MV-4-11 (cell line): ENCODE results near the gene MCF2L2.

Experiments used
- DNase-seq: peaks from one replicate; lab custom pipeline; 2025; lab: John Stamatoyannopoulos, UW

MCF2L2 gene

DNA sequence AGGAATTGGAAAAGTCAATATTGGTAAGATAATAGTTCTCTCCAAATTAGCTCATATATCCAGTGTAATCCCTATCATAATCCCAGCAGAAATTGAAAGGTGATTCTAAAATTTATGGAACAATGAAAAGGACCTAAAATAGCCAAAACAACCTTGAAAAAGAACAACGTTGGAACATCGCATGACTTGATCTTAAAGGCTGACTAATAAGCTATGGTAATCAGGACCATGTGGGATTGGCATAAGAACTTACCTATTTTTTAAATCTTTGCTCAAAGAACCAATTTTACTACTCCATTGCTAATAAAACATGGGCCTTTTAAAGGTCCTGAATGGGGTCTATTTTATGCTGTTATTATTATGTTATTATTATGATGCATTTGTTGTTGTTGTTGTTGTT, 134.5 kb downstream of the MCF2L2 start:
- no peak for DNase-seq

DNA sequence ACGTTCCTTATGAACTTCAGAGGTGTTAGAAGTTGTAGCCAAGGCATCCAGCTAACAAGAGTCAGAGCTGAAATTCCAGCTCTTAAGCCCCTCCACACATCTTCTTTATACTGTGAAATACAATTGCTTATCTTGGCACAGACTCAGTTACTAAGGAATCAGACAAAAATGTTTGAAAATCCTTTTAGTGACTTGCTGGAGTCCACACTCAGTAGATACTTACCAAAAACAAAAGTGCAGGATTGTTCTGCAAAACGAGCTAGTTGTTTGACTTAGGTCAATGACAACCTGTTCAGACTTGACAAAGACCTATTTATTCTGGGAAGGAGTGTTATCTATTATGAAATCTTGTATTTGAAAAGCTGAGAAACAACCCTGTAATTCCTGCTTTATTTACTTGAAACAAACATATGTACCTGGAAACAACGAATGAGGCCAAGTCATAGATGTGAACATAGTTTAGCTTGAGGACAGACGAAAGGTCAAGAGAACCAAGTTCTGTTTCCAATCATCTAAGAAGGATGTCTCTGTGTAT, 136.9 kb downstream of the MCF2L2 start:
- no peak for DNase-seq

DNA sequence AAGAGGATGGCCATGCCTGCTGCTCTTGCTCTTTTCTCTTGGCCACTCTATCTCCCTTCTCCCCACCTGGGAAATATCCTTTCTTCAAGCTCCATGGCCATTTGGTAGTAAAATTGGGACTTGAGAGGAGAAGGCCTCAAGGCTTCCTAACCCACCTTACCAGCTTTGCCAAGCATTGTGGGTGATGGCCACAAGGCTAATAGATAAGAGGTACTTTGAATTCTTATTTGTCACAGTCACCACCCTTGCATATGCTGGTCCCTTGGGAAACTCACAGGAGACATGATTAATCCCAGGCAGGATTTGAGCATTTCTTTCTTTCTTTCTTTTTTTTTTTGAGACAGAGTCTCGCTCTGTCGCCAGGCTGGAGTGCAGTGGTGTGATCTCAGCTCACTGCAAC, 138.2 kb downstream of the MCF2L2 start:
- DNase-seq, result no peak

DNA sequence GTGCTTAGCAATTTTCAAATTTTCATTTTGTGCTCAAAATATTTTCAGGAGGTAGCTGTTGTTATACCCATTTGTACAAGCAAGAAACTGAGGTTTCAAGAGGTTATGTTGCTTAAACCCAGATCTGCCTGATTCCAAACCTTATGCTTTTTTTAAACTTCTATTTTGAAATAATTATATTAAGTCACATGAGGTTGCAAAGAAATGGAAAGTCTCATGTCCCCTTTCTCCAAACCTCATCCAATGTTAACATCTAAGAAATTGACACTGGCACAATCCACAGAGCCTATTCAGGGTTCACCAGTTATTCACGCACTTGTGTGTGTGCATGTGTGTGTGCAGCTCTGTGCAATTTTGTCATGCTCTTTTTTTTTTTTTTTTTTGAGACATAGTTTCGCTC, 140.3 kb downstream of the MCF2L2 start:
- DNase-seq, result peak; percentile 19

DNA sequence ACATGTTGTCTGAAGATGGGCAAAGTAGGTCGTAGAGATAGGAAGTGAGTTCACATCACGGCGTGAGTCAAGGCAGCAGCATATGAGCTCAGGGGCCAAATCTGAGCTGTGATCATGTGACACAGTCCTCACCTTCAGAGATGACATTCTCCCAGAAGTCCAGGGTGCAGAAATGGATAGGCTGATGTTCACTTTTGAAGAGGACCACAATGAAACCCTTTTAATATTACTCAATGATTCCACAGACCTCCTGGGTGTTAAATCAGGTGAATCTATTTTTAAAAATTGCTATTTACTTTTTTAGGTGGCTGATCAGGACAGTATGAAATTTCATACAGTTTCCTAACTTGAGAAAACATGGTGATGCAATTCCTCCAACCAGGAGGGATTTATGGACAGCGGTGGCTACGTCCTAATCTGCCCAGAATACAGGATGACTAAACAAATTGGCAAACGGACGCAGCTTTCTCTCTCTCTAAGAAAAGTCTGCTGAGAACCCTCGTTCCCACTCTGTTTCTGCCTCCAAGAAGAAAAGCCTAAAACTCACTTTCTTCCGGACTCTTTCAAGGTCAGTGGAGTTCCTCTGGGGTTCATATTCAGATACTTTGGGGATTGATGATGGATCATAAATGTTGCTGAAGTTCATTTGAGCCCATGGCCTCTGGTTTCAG, 141.0 kb downstream of the MCF2L2 start:
- peak; percentile 56 for DNase-seq

DNA sequence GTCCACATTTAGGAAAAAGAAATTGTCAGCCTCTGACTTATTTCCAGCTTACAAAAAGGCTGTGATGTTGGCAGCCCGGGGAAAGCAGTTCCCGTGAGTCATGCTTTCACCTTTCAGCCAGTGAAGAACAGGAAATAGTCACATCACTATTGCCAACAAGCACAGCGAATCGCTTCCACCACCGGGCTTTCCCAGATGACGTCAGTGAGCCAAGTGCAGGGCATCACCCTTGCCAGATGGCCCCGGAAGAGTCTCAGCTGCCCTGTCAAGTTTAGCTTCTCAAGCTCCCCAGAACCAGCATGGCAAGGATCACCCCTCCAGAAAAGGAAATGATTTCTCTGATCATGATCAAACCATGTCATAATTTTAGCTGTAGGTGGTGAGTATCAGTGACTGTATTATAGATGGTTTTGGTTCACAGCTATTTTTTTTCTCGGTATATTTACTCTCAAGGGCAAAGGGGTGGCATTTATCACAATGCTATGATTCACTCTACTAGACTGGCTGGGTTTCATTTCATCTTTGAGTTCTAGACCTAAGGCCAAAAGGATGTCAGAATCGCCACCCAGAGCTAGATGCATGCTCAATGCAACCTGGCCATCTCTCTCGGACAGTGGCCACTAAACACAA, 142.5 kb downstream of the MCF2L2 start:
- DNase-seq, result peak; percentile 93

DNA sequence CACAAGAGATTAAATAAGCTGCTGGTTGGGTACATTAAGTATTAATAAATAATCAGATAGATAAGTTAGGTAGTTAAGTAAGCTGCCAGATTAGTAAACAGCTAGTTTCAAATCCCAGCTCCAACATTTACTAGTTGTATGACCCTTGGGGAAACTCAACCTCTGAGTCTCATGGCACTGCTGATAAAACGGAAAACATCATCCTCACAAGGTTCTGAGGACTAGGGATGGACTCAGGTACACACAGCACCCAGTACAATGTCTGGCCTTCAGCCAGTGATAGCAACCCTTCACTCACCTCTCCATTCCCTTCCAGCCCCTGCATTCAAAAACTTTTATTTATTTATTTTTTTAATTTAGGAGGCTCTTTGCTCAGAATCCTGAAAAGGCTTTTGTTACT, 143.1 kb downstream of the MCF2L2 start:
- no peak for DNase-seq

DNA sequence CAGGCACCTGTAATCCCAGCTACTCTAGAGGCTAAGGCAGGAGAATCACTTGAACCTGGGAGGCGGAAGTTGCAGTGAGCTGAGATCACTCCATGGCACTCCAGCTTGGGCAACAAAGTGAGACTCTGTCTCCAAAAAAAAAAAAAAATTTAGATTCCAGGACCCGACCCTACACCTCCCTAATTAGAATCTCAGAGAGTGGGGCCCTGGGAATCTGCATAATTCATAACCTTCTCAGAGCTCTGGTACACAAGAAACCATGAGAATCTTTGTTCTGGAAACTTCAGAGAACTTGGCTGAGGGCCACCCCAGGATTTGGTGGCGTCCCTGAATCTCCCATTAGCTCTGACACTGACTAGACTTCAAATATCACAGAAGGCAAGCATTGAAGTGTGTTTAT, 143.8 kb downstream of the MCF2L2 start:
- no peak for DNase-seq

DNA sequence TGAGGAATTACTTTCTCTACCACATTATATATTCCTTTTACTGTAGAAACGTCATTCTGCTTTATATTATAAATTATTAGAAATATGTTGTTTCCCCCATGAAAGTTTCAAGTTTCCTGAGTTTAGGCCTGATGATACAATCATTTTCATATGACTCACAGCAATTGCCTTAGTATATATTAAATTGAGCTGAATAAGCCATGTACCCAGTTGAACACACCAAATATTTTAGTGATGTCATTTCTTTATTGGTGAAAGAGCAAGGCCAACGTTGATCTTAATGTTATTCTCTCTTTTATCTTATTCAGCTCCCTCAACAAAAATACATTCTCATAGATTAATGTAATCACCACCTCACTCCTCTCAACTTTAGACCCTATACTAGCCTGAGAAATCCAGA, 144.5 kb downstream of the MCF2L2 start:
- DNase-seq, result no peak

DNA sequence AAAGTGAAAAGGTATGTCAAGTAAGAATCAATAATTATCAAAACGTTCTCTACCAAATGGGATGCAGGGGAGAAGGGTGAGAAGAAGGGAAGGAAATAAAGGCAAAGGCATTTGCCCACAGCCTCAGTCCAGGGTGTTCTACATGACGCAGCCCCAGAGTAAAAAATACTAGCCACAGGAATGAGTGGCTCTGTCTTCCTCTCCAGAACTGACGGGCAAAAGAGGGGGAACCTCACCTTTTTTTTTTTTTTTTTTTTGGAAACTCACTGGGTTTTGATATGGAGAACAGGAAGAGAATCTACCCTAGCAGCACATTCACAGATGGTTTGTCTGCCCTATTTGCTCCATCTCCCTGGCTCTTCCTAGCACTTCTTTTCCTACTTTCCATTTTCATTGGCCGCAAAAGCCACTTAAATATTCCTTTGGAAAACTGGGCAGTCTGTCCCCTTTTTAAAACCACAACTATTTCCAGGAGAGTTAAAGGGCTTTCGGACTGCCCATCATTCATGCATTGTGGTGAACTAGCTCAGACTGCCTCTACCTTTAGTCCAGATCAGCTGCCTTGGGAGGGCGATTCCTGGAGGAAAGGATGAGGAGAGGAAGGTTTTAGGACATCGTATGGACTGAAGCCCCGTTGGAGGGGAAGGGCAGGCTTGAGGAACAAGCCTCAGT, 147.2 kb downstream of the MCF2L2 start:
- no peak for DNase-seq

DNA sequence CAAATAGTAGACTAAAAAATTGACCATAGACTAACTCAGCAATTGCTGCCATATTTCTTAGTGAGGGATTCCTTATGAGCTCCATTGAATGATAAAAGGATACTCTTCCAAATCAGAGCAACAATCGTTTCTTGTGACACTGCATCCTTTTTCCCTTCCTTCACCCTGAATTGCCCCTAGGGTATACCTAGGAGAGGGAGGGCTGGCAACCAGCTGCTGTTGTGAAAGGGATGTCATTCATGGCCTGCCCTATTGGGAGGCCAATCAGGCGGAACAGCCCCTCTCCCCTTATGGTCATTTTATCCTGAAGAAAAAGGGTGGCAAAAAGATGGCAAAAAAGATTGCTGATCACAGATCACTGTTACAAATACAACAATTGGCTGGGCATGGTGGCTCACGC, 149.0 kb downstream of the MCF2L2 start:
- DNase-seq, result no peak

DNA sequence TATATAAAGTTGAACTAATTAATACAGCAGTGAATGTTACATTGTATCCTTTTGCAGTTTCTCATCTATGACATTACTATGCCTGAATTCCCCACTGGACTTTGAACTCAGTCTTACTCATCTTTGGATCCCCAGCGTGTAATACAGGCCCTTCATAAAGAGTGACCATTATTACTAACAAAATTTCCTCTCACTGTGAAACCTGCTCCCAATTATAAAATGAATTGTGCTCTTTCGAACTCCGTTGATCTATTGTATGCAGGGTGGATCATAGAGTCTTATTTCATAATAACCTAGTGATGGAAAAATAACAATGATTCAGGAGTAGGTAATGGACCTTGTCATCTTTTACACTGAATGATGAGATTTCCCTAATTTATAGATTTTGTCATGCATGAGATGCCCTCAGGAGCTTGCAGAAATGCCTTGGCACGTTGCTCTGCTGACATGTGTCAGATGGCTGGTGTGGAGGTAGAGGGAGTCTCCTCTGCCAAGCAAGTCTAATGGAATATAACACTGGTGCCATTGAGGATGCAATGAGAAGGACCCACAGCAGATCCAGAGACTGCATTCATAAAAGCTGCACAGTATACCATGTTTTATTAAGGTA, 149.8 kb downstream of the MCF2L2 start:
- no peak for DNase-seq

DNA sequence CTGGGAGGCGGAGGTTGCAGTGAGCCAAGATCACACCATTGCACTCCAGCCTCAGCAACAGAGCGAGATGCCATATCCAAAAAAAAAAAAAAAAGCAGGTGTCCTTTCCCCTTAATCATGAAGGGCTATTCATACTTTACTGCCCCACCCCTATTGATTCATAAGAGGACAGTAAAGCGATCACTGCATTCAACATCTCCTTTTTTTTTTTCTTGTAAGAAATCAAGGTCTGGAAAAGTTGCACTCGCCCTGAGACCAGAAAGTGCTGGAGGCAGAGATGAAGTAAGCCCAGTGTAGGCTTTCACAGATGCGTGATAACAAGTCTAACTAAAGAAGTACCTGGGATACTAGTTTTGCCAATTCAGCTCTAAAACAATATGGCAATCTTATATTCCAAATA, 151.2 kb downstream of the MCF2L2 start:
- DNase-seq, result no peak

DNA sequence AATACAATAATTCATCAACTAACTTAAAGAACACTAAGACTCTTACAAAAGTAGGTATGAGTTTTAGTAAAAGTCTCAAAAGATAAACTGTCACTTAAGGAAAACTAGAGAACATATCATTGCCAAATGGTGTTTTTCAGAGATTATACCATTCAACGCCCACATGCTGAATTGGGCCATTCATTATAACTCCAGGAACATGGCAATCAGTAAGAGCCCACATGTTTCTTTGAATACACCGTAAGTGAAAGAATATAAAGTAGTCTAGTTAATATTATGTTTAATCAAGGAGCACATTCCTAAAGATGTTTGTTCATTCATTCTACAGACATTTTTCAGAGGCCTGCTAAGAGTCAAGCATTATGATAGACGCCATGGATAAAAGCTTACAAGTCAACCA, 152.5 kb downstream of the MCF2L2 start:
- DNase-seq, result no peak

DNA sequence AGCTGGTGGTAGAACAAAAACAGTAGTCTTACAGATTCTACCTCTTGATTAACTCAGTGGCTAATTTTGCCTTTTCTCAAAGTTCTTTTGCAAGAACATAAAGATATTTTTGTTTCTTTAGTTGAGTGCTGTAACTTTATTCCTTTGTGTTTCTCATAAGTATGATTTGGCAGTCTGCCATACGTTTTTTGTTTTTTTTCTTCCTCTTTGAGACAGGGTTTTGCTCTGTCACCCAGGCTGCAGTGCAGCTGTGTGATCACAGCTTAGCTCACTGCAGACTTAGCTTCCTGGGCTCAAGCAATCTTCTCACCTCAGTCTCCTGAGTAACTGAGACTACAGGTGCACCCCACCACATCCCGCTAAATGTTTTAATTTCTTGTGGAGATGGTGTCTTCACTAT, 153.0 kb downstream of the MCF2L2 start:
- DNase-seq, result peak; percentile 83

DNA sequence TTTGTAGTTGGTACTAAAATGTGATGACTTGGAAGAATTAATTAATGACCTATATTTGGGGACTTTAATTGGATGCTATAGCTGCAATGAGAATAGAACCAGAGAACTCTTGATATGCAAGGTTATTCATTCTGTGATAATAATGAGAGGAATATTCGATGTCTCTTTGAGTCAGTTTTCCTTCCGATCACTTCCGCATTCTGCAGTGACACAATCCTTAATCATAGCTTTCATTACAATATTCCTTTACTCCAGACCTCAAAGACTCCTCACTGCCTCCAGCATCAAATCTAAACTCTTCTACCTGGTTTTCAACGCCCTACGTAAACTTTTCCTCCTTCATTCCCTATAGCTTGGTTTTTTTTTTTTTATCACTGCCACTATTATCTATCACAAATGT, 153.8 kb downstream of the MCF2L2 start:
- peak; percentile 34 for DNase-seq

DNA sequence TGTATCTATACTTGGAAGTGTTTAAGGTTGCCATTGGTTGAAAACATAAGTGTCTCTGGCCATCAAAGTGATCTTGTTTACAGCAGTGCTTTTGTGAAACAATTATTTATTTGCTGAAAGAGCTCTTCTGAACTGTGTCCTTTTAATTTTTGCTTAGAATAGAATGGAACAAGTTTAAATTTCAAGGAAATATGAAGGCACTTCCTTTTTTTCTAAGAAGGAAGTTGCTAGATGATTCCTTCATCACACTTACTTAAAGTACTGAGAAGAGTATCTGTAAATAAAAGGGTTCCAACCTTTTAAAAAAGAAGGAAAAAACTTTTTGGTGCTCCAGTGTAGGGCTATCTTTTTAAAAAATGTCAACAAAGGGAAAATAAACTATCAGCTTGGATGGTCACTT, 155.6 kb downstream of the MCF2L2 start:
- peak; percentile 64 for DNase-seq

DNA sequence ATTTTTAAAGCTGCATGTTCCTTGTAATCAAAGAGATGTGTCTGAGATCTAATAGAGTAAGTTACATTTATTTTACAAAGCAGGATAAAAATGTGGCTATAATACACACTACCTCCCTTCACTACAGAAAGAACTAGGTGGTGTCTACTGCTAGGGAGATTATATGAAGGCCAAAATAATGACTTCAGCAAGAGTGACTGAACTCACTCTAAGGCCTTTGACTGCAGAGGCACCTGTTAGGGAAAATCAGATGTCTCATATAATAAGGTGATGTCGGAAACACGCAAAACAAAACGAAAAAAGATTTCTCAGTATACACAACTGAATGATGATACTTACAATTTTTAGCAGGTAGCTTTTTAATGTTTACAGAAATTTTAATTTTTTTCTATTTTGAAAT, 156.3 kb downstream of the MCF2L2 start:
- no peak for DNase-seq

DNA sequence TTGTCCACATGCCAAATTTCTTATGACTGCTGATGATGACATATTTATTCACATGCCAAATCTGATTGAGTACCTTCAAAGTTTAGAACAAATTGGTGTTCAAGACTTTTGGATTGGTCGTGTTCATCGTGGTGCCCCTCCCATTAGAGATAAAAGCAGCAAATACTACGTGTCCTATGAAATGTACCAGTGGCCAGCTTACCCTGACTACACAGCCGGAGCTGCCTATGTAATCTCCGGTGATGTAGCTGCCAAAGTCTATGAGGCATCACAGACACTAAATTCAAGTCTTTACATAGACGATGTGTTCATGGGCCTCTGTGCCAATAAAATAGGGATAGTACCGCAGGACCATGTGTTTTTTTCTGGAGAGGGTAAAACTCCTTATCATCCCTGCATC, 158.1 kb downstream of the MCF2L2 start:
- no peak for DNase-seq

DNA sequence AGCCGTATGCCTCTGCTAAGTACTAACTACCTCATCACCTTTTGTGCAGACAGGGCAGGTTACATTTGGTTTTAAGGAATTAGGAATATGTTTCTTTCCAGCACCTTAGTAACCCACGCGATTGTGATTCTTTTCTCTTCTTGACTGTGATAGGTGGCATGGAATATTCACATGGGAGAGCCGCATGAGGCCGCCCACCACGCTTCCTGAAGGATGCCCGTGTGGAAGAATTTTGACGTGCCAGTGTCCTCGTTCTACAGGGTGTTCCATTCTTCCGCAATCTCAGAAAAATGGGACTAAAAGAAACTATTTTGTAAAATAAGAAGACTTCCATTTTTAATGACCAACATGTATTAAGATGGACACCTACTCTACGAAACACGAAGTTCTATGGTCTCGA, 159.1 kb downstream of the MCF2L2 start:
- no peak for DNase-seq

DNA sequence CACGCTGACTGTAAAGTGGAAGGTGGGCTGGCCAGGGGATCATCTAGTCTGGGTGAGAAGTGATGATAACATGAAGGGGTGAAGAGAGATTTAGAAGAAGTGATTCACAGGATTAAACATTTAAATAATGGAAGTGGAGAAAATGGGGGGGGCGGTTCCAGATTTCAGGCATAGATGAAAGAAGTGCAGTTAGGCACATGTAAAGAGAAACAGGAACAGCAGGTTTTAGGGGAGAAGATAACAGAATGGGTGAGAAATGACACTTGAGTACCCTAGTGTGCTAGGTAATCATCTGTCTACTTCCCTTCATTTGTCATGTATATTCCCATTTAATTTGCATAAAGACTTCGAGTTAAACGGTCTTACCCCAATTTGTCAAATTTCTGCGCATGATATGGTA, 160.1 kb downstream of the MCF2L2 start:
- DNase-seq, result no peak

DNA sequence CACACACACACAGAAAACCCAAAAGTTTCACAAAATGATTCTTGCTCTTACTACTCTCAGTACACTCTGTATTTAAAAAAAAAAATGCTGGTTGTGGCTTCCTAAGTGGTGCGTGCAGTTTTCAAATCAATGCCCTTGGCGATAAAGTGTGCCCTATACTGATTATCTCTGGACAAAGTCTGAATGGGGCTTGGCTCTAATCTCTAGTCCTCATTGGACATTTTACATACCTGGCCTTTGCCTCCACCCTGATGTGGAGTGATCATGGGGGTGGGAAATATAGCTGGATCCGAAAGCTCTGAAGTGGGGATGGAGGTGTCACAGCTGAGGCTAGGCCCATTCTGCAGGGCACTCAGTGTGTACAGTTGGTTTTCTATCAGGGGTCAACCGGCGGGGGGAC, 161.3 kb downstream of the MCF2L2 start:
- no peak for DNase-seq

DNA sequence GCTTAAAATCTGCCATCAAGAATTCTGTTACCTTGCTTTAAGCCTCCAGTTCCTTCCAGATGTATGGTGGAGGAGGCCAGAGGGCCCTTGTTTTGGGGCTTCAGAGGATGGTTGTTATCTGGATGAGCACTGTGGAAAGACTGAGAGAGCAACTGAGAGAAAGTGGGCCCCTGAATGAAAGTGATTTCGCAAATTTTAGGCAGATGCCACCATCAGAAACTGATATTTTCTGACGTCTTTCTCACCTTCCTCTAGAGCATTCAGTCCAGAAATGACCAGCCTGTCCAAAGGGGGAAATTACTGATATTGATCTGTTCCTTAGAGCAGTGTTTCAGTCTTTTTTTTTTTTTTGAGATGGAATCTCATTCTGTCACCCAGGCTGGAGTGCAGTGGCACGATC, 162.0 kb downstream of the MCF2L2 start:
- no peak for DNase-seq
